ACC112 (cell line): ENCODE results near the gene MAD1L1.

Experiments used
- H2AFZ ChIP-seq: fragments of 200-600 bp; sonication (generic); one replicate; pipeline ENCODE4 v1.6.0; 2017; ENCODE audit warnings: antibody characterized with exemption, low read length; ENCODE audit not compliant: unreplicated experiment
- H3K27ac ChIP-seq: fragments of 200-600 bp; sonication (generic); 2 replicates; pipeline ENCODE4 v1.5.1; 2014; ENCODE audit warnings: low read depth, mild to moderate bottlenecking, antibody characterized with exemption, low read length, moderate library complexity
- H3K27me3 ChIP-seq: fragments of 200-600 bp; sonication (generic); 2 replicates; pipeline ENCODE4 v1.6.1; 2014; ENCODE audit warnings: mild to moderate bottlenecking, antibody characterized with exemption, low read length, moderate library complexity, mixed read lengths; ENCODE audit not compliant: insufficient read depth
- H3K36me3 ChIP-seq: fragments of 200-600 bp; sonication (generic); 2 replicates; pipeline ENCODE4 v1.6.1; 2016; ENCODE audit warnings: mild to moderate bottlenecking, antibody characterized with exemption, low read length, moderate library complexity, mixed read lengths; ENCODE audit not compliant: insufficient read depth
- H3K4me1 ChIP-seq: fragments of 200-600 bp; sonication (generic); one replicate; pipeline ENCODE4 v1.6.1; 2016; ENCODE audit warnings: low read length, mixed read lengths; ENCODE audit not compliant: insufficient read depth, unreplicated experiment, control insufficient read depth
- H3K4me3 ChIP-seq: fragments of 200-600 bp; sonication (generic); 2 replicates; pipeline ENCODE4 v1.5.1; 2014; ENCODE audit warnings: mild to moderate bottlenecking, low read depth, low read length
- H3K79me2 ChIP-seq: fragments of 200-600 bp; sonication (generic); one replicate; pipeline ENCODE4 v1.6.0; 2016; ENCODE audit warnings: low read length; ENCODE audit not compliant: control insufficient read depth, unreplicated experiment, insufficient read depth

The MAD1L1 gene

GRCh38 chr7:2209961-2210323, 22.8 kb downstream of the MAD1L1 start:
- H3K79me2 ChIP-seq = no peaks in the 10 kb centered on the region
- no peak overlapping the region for H3K4me3 ChIP-seq
- no peak overlapping the region for H3K27ac ChIP-seq
- no peaks in the 10 kb centered on the region for H3K27me3 ChIP-seq
- no peaks in the 10 kb centered on the region for H3K4me1 ChIP-seq
- H3K36me3 ChIP-seq = peaks cover 15% of the 10 kb centered on the region; the same call in 1 of the 2 replicates
- H2AFZ ChIP-seq = no peak overlapping the region

- Histone ChIP-seq H3K4me3 (no peak overlapping the region), H3K36me3 (peaks cover 11% of the 10 kb centered on the region; the same call in 1 of the 2 replicates), H3K27me3 (no peaks in the 10 kb centered on the region), H3K79me2 (no peaks in the 10 kb centered on the region), H2AFZ (no peak overlapping the region), H3K4me1 (no peaks in the 10 kb centered on the region), H3K27ac (no peak overlapping the region)
These were observed 23.4 kb downstream of the MAD1L1 start for GRCh38 chr7:2209146-2209960.

DNA sequence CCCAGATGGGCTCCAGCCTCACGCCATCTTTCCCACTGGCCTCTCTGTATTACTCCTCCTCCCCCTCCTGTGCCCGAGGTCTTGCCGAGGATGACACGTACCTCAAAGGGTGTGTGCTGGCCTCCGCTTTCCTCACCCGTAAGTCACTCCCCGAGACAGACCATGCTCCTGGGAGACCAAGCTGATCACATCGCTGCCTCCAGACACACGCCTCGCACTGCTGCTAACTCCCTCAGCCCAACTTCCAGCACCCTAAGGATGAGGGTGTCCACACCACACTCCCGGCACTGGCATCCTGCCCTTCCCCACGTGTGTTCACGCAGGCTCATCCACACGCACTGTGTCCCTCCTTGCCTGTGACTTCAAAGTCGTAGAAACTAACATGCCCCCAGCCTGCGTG, 24.0 kb downstream of the MAD1L1 start:
- Histone ChIP-seq H3K4me1 (no peaks in the 10 kb centered on the region), H3K79me2 (no peaks in the 10 kb centered on the region), H3K27me3 (no peaks in the 10 kb centered on the region), H3K36me3 (peaks cover 6% of the 10 kb centered on the region; the same call in 1 of the 2 replicates), H3K27ac (no peak overlapping the region), H3K4me3 (no peak overlapping the region), H2AFZ (no peak overlapping the region)

DNA sequence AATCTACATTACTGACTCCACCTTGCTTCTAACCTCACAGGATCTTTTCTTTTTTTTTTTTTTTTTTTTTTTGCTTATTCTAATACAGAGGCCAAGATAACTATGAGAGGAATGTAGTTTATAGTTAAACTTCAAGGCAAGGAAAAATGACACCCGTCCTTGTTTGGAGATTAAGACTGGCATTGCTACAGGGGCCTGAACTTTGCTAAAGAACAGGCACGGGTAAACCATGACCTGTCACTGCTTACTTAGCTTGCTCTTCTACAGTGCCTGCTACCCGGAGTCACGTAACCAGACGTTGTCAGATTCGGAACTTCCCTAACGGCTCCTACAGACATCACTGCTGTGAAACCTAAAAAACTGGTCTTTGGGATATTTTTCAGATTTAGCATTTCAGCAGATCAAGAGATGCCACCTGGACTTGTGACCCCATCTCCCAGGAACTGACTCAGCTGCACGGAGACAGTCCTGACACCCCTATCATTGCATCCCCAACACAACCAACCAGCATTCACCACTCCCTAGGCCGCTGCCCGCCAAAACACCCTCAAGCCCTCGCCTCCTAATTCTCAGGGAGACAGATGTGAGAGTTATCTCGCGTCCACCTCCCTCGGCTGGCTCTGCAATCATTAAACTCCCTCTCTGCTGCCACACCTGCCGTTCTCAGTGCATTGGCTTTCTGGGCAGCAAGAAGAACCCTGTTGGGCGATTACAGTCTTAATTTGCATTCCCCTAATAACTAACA, 27.5 kb downstream of the MAD1L1 start:
- H3K27me3 ChIP-seq = no peaks in the 10 kb centered on the region
- H3K4me1 ChIP-seq = no peaks in the 10 kb centered on the region
- H3K4me3 ChIP-seq = no peak overlapping the region
- H3K36me3 ChIP-seq = no peaks in the 10 kb centered on the region
- H2AFZ ChIP-seq = no peak overlapping the region
- no peaks in the 10 kb centered on the region for H3K79me2 ChIP-seq
- H3K27ac ChIP-seq = no peak overlapping the region

- no peak overlapping the region for H3K27ac ChIP-seq
- no peak overlapping the region for H2AFZ ChIP-seq
- H3K27me3 ChIP-seq = no peaks in the 10 kb centered on the region
- H3K36me3 ChIP-seq = no peaks in the 10 kb centered on the region
- H3K4me3 ChIP-seq = no peak overlapping the region
- H3K4me1 ChIP-seq = no peaks in the 10 kb centered on the region
- H3K79me2 ChIP-seq = no peaks in the 10 kb centered on the region
These were observed 28.3 kb downstream of the MAD1L1 start for GRCh38 chr7:2204446-2204845.

DNA sequence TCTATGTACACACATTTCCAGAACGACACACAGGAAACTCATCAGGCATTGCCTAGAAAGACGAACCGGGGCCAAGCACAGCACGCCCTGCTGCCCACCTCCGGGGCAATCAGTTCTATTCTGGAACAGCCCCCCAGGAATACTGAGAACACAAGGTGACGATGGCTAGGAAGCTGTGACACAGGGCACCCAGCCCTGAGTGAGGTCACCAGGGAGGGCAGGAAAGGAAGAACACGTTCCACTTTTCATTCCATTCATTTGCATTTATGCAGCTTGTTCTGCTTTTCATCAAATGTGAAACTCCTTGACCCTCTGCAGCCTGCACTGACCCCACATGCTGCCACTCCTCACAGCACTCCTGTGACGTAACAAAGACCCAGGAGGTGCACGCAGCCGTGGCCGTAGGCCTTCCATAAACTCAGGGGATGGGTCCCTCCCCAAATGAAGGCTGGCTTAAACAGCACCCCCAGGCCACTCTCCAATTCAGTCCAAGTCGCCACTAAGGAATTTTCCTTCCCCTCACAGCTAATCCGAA, 28.9 kb downstream of the MAD1L1 start:
- Histone ChIP-seq H3K27ac (no peak overlapping the region), H3K27me3 (no peaks in the 10 kb centered on the region), H3K4me1 (no peaks in the 10 kb centered on the region), H3K79me2 (no peaks in the 10 kb centered on the region), H2AFZ (no peak overlapping the region), H3K4me3 (no peak overlapping the region), H3K36me3 (peaks cover 6% of the 10 kb centered on the region; the same call in 1 of the 2 replicates)

- H3K4me3 ChIP-seq = no peak overlapping the region
- no peaks in the 10 kb centered on the region for H3K27me3 ChIP-seq
- no peak overlapping the region for H3K27ac ChIP-seq
- no peak overlapping the region for H2AFZ ChIP-seq
- no peaks in the 10 kb centered on the region for H3K79me2 ChIP-seq
- peaks cover 6% of the 10 kb centered on the region; the same call in 1 of the 2 replicates for H3K36me3 ChIP-seq
- no peaks in the 10 kb centered on the region for H3K4me1 ChIP-seq
These were observed 29.6 kb downstream of the MAD1L1 start for GRCh38 chr7:2202901-2203765.

- no peak overlapping the region for H3K4me3 ChIP-seq
- H3K36me3 ChIP-seq = peaks cover 6% of the 10 kb centered on the region; the same call in 1 of the 2 replicates
- no peak overlapping the region for H2AFZ ChIP-seq
- H3K4me1 ChIP-seq = no peaks in the 10 kb centered on the region
- H3K27me3 ChIP-seq = no peaks in the 10 kb centered on the region
- no peak overlapping the region for H3K27ac ChIP-seq
- no peaks in the 10 kb centered on the region for H3K79me2 ChIP-seq
These were observed 30.4 kb downstream of the MAD1L1 start for GRCh38 chr7:2202361-2202761.

DNA sequence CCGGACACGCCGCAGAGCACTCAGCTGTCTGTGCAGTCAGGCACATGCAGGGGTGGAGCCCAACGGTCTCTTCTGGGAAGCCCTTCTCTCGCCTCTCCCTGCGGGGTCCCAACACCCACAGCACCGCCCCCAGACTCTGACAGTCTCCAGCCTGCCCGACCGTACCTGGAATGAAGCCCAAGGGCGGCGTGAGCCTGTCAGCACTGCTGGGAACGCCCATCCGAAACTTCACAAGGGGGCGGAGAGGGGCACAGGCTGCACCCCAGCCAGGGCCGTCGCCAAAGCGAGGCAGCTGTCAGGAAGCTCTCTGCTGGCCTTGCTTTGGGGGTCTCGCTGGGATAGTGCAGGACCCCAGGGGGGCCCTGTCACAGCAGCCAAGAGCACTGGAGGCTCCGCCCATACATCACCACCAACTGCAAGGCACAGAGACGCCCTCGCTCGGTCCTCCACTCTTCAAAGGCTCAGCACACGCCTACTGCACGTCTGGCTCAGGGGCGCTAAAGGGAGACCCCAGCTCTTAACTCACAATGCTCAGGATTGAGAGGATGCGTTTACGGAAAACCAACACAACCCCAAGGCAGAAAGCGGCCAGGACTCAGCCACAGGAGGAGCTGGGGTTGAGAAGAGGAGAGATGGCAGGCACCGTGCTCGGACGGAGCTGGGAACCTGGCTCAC, 30.9 kb downstream of the MAD1L1 start:
- Histone ChIP-seq H3K4me3 (no peak overlapping the region), H2AFZ (no peak overlapping the region), H3K4me1 (no peaks in the 10 kb centered on the region), H3K27me3 (no peaks in the 10 kb centered on the region), H3K36me3 (peaks cover 6% of the 10 kb centered on the region; the same call in 1 of the 2 replicates), H3K79me2 (no peaks in the 10 kb centered on the region), H3K27ac (no peak overlapping the region)

DNA sequence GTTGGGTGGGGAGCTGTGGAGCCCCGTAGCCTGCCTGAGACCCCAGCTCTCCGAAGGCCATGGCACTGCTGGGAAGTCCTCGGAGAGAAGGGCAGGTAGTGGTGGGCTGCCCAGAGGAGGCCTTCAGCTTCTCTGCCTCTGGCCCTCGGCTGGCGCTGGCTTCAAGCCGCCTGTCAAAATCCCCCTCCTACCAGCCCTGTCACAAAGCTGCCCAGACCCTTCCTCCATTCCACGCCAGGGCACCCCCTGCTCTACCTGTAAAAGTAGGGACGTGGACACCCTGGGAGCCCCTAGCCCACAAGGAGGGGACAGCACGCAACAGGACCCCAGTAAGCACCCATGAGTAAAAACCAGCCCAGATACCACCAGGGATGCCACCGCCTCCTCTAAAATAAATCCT, 31.6 kb downstream of the MAD1L1 start:
- Histone ChIP-seq H2AFZ (no peak overlapping the region), H3K79me2 (no peaks in the 10 kb centered on the region), H3K36me3 (peaks cover 8% of the 10 kb centered on the region; the same call in 1 of the 2 replicates), H3K4me1 (no peaks in the 10 kb centered on the region), H3K27ac (no peak overlapping the region), H3K27me3 (no peaks in the 10 kb centered on the region), H3K4me3 (no peak overlapping the region)
